ENCODE results near the gene PAGE4.

PAGE4 gene

GRCh38 chrX:49829016-49829415 is at the start of gene PAGE4:
PAGE4 (plus strand) TSS chrX:49829303; CDS start chrX:49830429, 1,126 bp downstream.
- no peak for DNase-seq

- no peak for DNase-seq
Observed at GRCh38 chrX:49784747-49785280, 44.3 kb upstream of the PAGE4 start.

GRCh38 chrX:49792376-49792775 is 36.7 kb upstream of the PAGE4 start:
- DNase-seq = no peak

GRCh38 chrX:49793686-49794085 is 35.4 kb upstream of the PAGE4 start:
- DNase-seq = no peak

- DNase-seq = no peak
Observed at GRCh38 chrX:49799828-49800227, 29.3 kb upstream of the PAGE4 start.

GRCh38 chrX:49809891-49810632 is 19.0 kb upstream of the PAGE4 start:
- DNase-seq = no peak

- no peak for DNase-seq
Observed at GRCh38 chrX:49812177-49812576, 16.9 kb upstream of the PAGE4 start.

- no peak for DNase-seq
Observed at GRCh38 chrX:49816435-49816834, 12.7 kb upstream of the PAGE4 start.

- DNase-seq = no peak
Observed at GRCh38 chrX:49838374-49838773, 9.3 kb downstream of the PAGE4 start.

- peak; percentile 40 for DNase-seq
Observed at GRCh38 chrX:49840679-49841078, 11.6 kb downstream of the PAGE4 start.

GRCh38 chrX:49842621-49843020 is 13.5 kb downstream of the PAGE4 start:
- DNase-seq = no peak

- no peak for DNase-seq
Observed at GRCh38 chrX:49844611-49845010, 15.5 kb downstream of the PAGE4 start.

- DNase-seq = no peak
Observed at GRCh38 chrX:49845701-49846403, 16.7 kb downstream of the PAGE4 start.

- DNase-seq = no peak
Observed at GRCh38 chrX:49846522-49846921, 17.4 kb downstream of the PAGE4 start.

- DNase-seq = no peak
Observed at GRCh38 chrX:49848275-49848674, 19.2 kb downstream of the PAGE4 start.

GRCh38 chrX:49850028-49850427 is 20.9 kb downstream of the PAGE4 start:
- no peak for DNase-seq

- DNase-seq = no peak
Observed at GRCh38 chrX:49853661-49854060, 24.6 kb downstream of the PAGE4 start.

- no peak for DNase-seq
Observed at GRCh38 chrX:49856819-49857218, 27.7 kb downstream of the PAGE4 start.

GRCh38 chrX:49858341-49858740 is 29.2 kb downstream of the PAGE4 start:
- DNase-seq = no peak

GRCh38 chrX:49859491-49859890 is 30.4 kb downstream of the PAGE4 start:
- DNase-seq = no peak

GRCh38 chrX:49860867-49861535 is 31.9 kb downstream of the PAGE4 start:
- DNase-seq = no peak

GRCh38 chrX:49862093-49862492 is 33.0 kb downstream of the PAGE4 start:
- DNase-seq = no peak

GRCh38 chrX:49868739-49869138 is 39.6 kb downstream of the PAGE4 start:
- DNase-seq = no peak

GRCh38 chrX:49876750-49877149 is 47.6 kb downstream of the PAGE4 start:
- peak; percentile 30 for DNase-seq
